ENCODE data around the gene MIA2. TPM values are rescaled to one million over a fixed set of nuclear protein-coding genes. Genes with fewer than 3 reads are reported as not detected.

The MIA2 gene
- total RNA-seq, 2 experiments from 2014 or later = 19.1 to 19.5 TPM

- peaks cover 27% of the 10 kb centered on the region for H3K9me3 Mint-ChIP-seq
- no peak for DNase-seq
- peaks cover 57% of the 10 kb centered on the region for H3K36me3 Mint-ChIP-seq
- H3K4me3 Mint-ChIP-seq = no peak overlapping the region
- no peaks in the 10 kb centered on the region for H3K4me1 Mint-ChIP-seq
- H3K27ac Mint-ChIP-seq = no peak overlapping the region
- H3K27me3 Mint-ChIP-seq = no peaks in the 10 kb centered on the region
Observed at GRCh38 chr14:39365354-39365753, 131.6 kb downstream of the MIA2 start.

- Mint-ChIP-seq H3K9me3 (peaks cover 24% of the 10 kb centered on the region), H3K36me3 (peaks cover 48% of the 10 kb centered on the region), H3K27me3 (no peaks in the 10 kb centered on the region), H3K4me1 (no peaks in the 10 kb centered on the region), H3K4me3 (no peak overlapping the region), H3K27ac (no peak overlapping the region)
- no peak for DNase-seq
Observed at GRCh38 chr14:39366460-39367386, 133.0 kb downstream of the MIA2 start.

GRCh38 chr14:39367387-39367751 lies 133.7 kb downstream of the MIA2 start:
- Mint-ChIP-seq H3K27ac (no peak overlapping the region), H3K36me3 (peaks cover 43% of the 10 kb centered on the region), H3K4me3 (no peak overlapping the region), H3K27me3 (no peaks in the 10 kb centered on the region), H3K4me1 (no peaks in the 10 kb centered on the region), H3K9me3 (peaks cover 24% of the 10 kb centered on the region)
- no peak for DNase-seq

- H3K4me3 Mint-ChIP-seq = no peak overlapping the region
- H3K36me3 Mint-ChIP-seq = peaks cover 33% of the 10 kb centered on the region
- no peaks in the 10 kb centered on the region for H3K27me3 Mint-ChIP-seq
- H3K4me1 Mint-ChIP-seq = no peaks in the 10 kb centered on the region
- peak; percentile 18 for DNase-seq
- H3K27ac Mint-ChIP-seq = no peak overlapping the region
- H3K9me3 Mint-ChIP-seq = peaks cover 17% of the 10 kb centered on the region
Observed at GRCh38 chr14:39368261-39368959, 134.7 kb downstream of the MIA2 start.

- peaks cover 27% of the 10 kb centered on the region for H3K36me3 Mint-ChIP-seq
- H3K4me3 Mint-ChIP-seq = no peak overlapping the region
- H3K27ac Mint-ChIP-seq = no peak overlapping the region
- no peaks in the 10 kb centered on the region for H3K27me3 Mint-ChIP-seq
- peaks cover 3% of the 10 kb centered on the region for H3K4me1 Mint-ChIP-seq
- H3K9me3 Mint-ChIP-seq = peaks cover 12% of the 10 kb centered on the region
- DNase-seq = no peak
Observed at GRCh38 chr14:39369029-39369428, 135.3 kb downstream of the MIA2 start.

- H3K27me3 Mint-ChIP-seq = no peaks in the 10 kb centered on the region
- H3K9me3 Mint-ChIP-seq = peaks cover 4% of the 10 kb centered on the region
- H3K4me3 Mint-ChIP-seq = no peak overlapping the region
- H3K4me1 Mint-ChIP-seq = peaks cover 4% of the 10 kb centered on the region
- peaks cover 16% of the 10 kb centered on the region for H3K36me3 Mint-ChIP-seq
- H3K27ac Mint-ChIP-seq = no peak overlapping the region
- no peak for DNase-seq
Observed at GRCh38 chr14:39370415-39370814, 136.7 kb downstream of the MIA2 start.

GRCh38 chr14:39372656-39373055 lies 138.9 kb downstream of the MIA2 start:
- Mint-ChIP-seq H3K36me3 (peaks cover 11% of the 10 kb centered on the region), H3K4me1 (peaks cover 14% of the 10 kb centered on the region), H3K9me3 (no peaks in the 10 kb centered on the region), H3K27ac (no peak overlapping the region), H3K27me3 (no peaks in the 10 kb centered on the region), H3K4me3 (no peak overlapping the region)
- no peak for DNase-seq

- H3K9me3 Mint-ChIP-seq = no peaks in the 10 kb centered on the region
- no peak overlapping the region for H3K4me3 Mint-ChIP-seq
- H3K36me3 Mint-ChIP-seq = peaks cover 11% of the 10 kb centered on the region
- peaks cover 14% of the 10 kb centered on the region for H3K4me1 Mint-ChIP-seq
- no peaks in the 10 kb centered on the region for H3K27me3 Mint-ChIP-seq
- no peak for DNase-seq
- H3K27ac Mint-ChIP-seq = no peak overlapping the region
Observed at GRCh38 chr14:39374851-39375250, 141.1 kb downstream of the MIA2 start.

GRCh38 chr14:39376667-39377403 lies 143.1 kb downstream of the MIA2 start:
- no peaks in the 10 kb centered on the region for H3K9me3 Mint-ChIP-seq
- no peak for DNase-seq
- H3K27ac Mint-ChIP-seq = peak overlapping the region; percentile 9
- H3K4me1 Mint-ChIP-seq = peaks cover 14% of the 10 kb centered on the region
- H3K4me3 Mint-ChIP-seq = no peak overlapping the region
- H3K27me3 Mint-ChIP-seq = no peaks in the 10 kb centered on the region
- peaks cover 7% of the 10 kb centered on the region for H3K36me3 Mint-ChIP-seq

GRCh38 chr14:39381366-39381765 lies 147.7 kb downstream of the MIA2 start:
- Mint-ChIP-seq H3K9me3 (no peaks in the 10 kb centered on the region), H3K36me3 (peaks cover 3% of the 10 kb centered on the region), H3K27me3 (no peaks in the 10 kb centered on the region), H3K4me1 (peaks cover 27% of the 10 kb centered on the region), H3K4me3 (no peak overlapping the region), H3K27ac (no peak overlapping the region)
- DNase-seq = no peak

GRCh38 chr14:39382463-39382862 lies 148.7 kb downstream of the MIA2 start:
- H3K27ac Mint-ChIP-seq = no peak overlapping the region
- peaks cover 2% of the 10 kb centered on the region for H3K36me3 Mint-ChIP-seq
- H3K27me3 Mint-ChIP-seq = no peaks in the 10 kb centered on the region
- no peak overlapping the region for H3K4me3 Mint-ChIP-seq
- H3K9me3 Mint-ChIP-seq = no peaks in the 10 kb centered on the region
- H3K4me1 Mint-ChIP-seq = peaks cover 20% of the 10 kb centered on the region
- no peak for DNase-seq

- Mint-ChIP-seq H3K27me3 (no peaks in the 10 kb centered on the region), H3K4me1 (peaks cover 20% of the 10 kb centered on the region), H3K9me3 (no peaks in the 10 kb centered on the region), H3K27ac (no peak overlapping the region), H3K36me3 (peaks cover 2% of the 10 kb centered on the region), H3K4me3 (no peak overlapping the region)
- no peak for DNase-seq
Observed at GRCh38 chr14:39383026-39383660, 149.4 kb downstream of the MIA2 start.

- H3K27ac Mint-ChIP-seq = no peak overlapping the region
- H3K27me3 Mint-ChIP-seq = no peaks in the 10 kb centered on the region
- DNase-seq = no peak
- no peak overlapping the region for H3K4me3 Mint-ChIP-seq
- no peaks in the 10 kb centered on the region for H3K9me3 Mint-ChIP-seq
- H3K4me1 Mint-ChIP-seq = peaks cover 20% of the 10 kb centered on the region
- H3K36me3 Mint-ChIP-seq = peaks cover 2% of the 10 kb centered on the region
Observed at GRCh38 chr14:39383741-39384140, 150.0 kb downstream of the MIA2 start.

GRCh38 chr14:39384177-39384576 lies 150.5 kb downstream of the MIA2 start:
- H3K36me3 Mint-ChIP-seq = peaks cover 2% of the 10 kb centered on the region
- H3K4me3 Mint-ChIP-seq = no peak overlapping the region
- no peaks in the 10 kb centered on the region for H3K9me3 Mint-ChIP-seq
- peaks cover 20% of the 10 kb centered on the region for H3K4me1 Mint-ChIP-seq
- no peak for DNase-seq
- no peak overlapping the region for H3K27ac Mint-ChIP-seq
- no peaks in the 10 kb centered on the region for H3K27me3 Mint-ChIP-seq

GRCh38 chr14:39393289-39393688 lies 159.6 kb downstream of the MIA2 start:
- Mint-ChIP-seq H3K4me3 (no peak overlapping the region), H3K27me3 (no peaks in the 10 kb centered on the region), H3K4me1 (peaks cover 13% of the 10 kb centered on the region), H3K27ac (no peak overlapping the region), H3K36me3 (peaks cover 14% of the 10 kb centered on the region), H3K9me3 (no peaks in the 10 kb centered on the region)
- no peak for DNase-seq

All from activated naive CD8-positive, alpha-beta T cell treated with anti-CD3 and anti-CD28 coated beads for 36 hours (primary cell).